ENCODE results near the gene CNTN5.

CNTN5 gene

GRCh38 chr11:100303897-100304296 lies 1283.1 kb downstream of the CNTN5 start:
- no peak for DNase-seq (ENCODE audit: low spot score)
- in situ Hi-C loops (cut with MboI; ENCODE audit: low sequenced_read_pairs, unreplicated experiment), result no loop called here

GRCh38 chr11:100308202-100308601 lies 1287.5 kb downstream of the CNTN5 start:
- no peak for DNase-seq (ENCODE audit: low spot score)
- in situ Hi-C loops (cut with MboI; ENCODE audit: low sequenced_read_pairs, unreplicated experiment), result no loop called here
- TF ChIP-seq, protein P1, sequence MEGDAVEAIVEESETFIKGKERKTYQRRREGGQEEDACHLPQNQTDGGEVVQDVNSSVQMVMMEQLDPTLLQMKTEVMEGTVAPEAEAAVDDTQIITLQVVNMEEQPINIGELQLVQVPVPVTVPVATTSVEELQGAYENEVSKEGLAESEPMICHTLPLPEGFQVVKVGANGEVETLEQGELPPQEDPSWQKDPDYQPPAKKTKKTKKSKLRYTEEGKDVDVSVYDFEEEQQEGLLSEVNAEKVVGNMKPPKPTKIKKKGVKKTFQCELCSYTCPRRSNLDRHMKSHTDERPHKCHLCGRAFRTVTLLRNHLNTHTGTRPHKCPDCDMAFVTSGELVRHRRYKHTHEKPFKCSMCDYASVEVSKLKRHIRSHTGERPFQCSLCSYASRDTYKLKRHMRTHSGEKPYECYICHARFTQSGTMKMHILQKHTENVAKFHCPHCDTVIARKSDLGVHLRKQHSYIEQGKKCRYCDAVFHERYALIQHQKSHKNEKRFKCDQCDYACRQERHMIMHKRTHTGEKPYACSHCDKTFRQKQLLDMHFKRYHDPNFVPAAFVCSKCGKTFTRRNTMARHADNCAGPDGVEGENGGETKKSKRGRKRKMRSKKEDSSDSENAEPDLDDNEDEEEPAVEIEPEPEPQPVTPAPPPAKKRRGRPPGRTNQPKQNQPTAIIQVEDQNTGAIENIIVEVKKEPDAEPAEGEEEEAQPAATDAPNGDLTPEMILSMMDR (IDR thresholded peaks at IDR 0.05; ENCODE audit: borderline replicate concordance, control extremely low read depth, extremely low read depth, insufficient read depth, missing control alignments), result no peak

More at GRCh38 chr11:100303897-100304296, 1283.1 kb downstream of the CNTN5 start:
- TF ChIP-seq, protein P1 (IDR thresholded peaks at IDR 0.05; ENCODE audit: borderline replicate concordance, control extremely low read depth, extremely low read depth, insufficient read depth, missing control alignments), result no peak

GRCh38 chr11:100315946-100316345 lies 1295.2 kb downstream of the CNTN5 start:
- in situ Hi-C loops (cut with MboI; ENCODE audit: low sequenced_read_pairs, unreplicated experiment), result no loop called here
- DNase-seq (ENCODE audit: low spot score), result no peak
- TF ChIP-seq, protein P1 (IDR thresholded peaks at IDR 0.05; ENCODE audit: borderline replicate concordance, control extremely low read depth, extremely low read depth, insufficient read depth, missing control alignments), result no peak

- in situ Hi-C loops (cut with MboI; ENCODE audit: low sequenced_read_pairs, unreplicated experiment), result no loop called here
- TF ChIP-seq, protein P1 (IDR thresholded peaks at IDR 0.05; ENCODE audit: borderline replicate concordance, control extremely low read depth, extremely low read depth, insufficient read depth, missing control alignments), result no peak
- no peak for DNase-seq (ENCODE audit: low spot score)
Observed at GRCh38 chr11:100316952-100317351, 1296.2 kb downstream of the CNTN5 start.

DNA sequence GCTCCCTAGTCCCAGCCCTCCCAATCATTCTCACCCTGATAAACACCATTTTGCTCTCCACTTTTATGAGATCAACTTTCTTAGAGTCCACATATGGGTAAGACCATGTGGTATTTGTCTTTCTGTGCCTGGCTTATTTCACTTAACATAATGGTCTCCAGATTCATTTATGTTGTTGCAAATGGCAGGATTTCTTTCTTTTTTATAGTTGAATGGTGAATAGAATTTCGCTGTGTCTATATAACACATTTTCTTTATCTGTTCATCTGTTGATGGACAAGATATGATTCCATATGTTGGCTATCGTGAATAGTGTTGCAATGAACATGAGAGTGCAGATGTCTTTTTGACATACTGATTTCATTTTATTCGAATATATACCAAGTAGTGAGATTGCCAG lies 1298.9 kb downstream of the CNTN5 start:
- TF ChIP-seq, protein P1 (IDR thresholded peaks at IDR 0.05; ENCODE audit: borderline replicate concordance, control extremely low read depth, extremely low read depth, insufficient read depth, missing control alignments), result no peak
- in situ Hi-C loops (cut with MboI; ENCODE audit: low sequenced_read_pairs, unreplicated experiment), result no loop called here
- no peak for DNase-seq (ENCODE audit: low spot score)

GRCh38 chr11:100328626-100329340 lies 1308.0 kb downstream of the CNTN5 start:
- in situ Hi-C loops (cut with MboI; ENCODE audit: low sequenced_read_pairs, unreplicated experiment), result no loop called here
- TF ChIP-seq, protein P1 (IDR thresholded peaks at IDR 0.05; ENCODE audit: borderline replicate concordance, control extremely low read depth, extremely low read depth, insufficient read depth, missing control alignments), result no peak
- no peak for DNase-seq (ENCODE audit: low spot score)
